GM12878 (cell line): Measurements from ENCODE around the gene MMADHC. TPM values are rescaled to one million over a fixed set of nuclear protein-coding genes. Genes with fewer than 3 reads are reported as not detected.

Source experiments
- ATAC-seq: fragments of 200-7000 bp; cut with Tn5 transposase; 3 replicates; pipeline ENCODE4 v1.9.1; 2020; ENCODE audit warnings: mild to moderate bottlenecking, moderate library complexity
- BruUV-seq: library from RNA; stranded (reverse); fragments of 400-500 nt; replicated peaks from 2 replicates; lab custom pipeline; 2021; lab: Mats Ljungman, UMichigan
- CTCF ChIA-PET: fragments of 300-600 bp; sonication (Branson Sonifier 250); formaldehyde crosslinking; extraction: SDS; loops from one replicate; lab custom pipeline; 2021; ENCODE audit warnings: inconsistent platforms; lab: Yijun Ruan, JAX
- POLR2A ChIA-PET: fragments of 350-600 bp; formaldehyde crosslinking; extraction: SDS; loops from one replicate; lab custom pipeline; 2021; ENCODE audit warnings: inconsistent platforms; lab: Charles Lee
- RAD21 ChIA-PET: fragments of 300-600 bp; sonication (Branson Sonifier 250); formaldehyde crosslinking; loops from one replicate; lab custom pipeline; 2023; ENCODE audit warnings: antibody characterized with exemption; ENCODE audit not compliant: unreplicated experiment; lab: Charles Lee
- SMC1A ChIA-PET: fragments of 300-600 bp; sonication (Branson Sonifier 250); formaldehyde crosslinking; loops from one replicate; lab custom pipeline; 2023; ENCODE audit not compliant: unreplicated experiment, uncharacterized antibody; lab: Charles Lee
- DNase-seq: peaks from one replicate; pipeline ENCODE4 v3.0.0-alpha.2; 2011; ENCODE audit warnings: low read depth, low spot score
- FAIRE-seq: peaks from 3 replicates; lab custom pipeline; 2011; peaks lifted over from hg19 to GRCh38; lab: Jason Lieb, UNC
- H2AFZ ChIP-seq: 2 replicates; pipeline ENCODE4 v1.6.0; 2011; ENCODE audit warnings: low read depth, low read length, control low read depth; ENCODE audit not compliant: control insufficient read depth
- H3K27ac ChIP-seq: 2 replicates; pipeline ENCODE4 v1.5.1; 2011; ENCODE audit warnings: control low read depth; ENCODE audit not compliant: control insufficient read depth, insufficient read depth
- H3K27me3 ChIP-seq, 2 experiments: replicated peaks in 1 of 2; 2 replicates each; pipeline versions ENCODE4 v1.6.0 to v1.6.1; 2011; ENCODE audit warnings: low read length in 1 of 2; ENCODE audit not compliant: control insufficient read depth in 2 of 2, insufficient read depth in 2 of 2
- H3K36me3 ChIP-seq, 2 experiments: 2 replicates each; pipeline ENCODE4 v1.5.1; 2011; ENCODE audit warnings: low read length in 1 of 2; ENCODE audit not compliant: control insufficient read depth in 2 of 2, insufficient read depth in 2 of 2
- H3K4me1 ChIP-seq: 2 replicates; pipeline ENCODE4 v1.6.1; 2011; ENCODE audit warnings: mild to moderate bottlenecking, low read length, moderate library complexity, mixed read lengths; ENCODE audit not compliant: control insufficient read depth, insufficient read depth
- H3K4me2 ChIP-seq: 2 replicates; pipeline ENCODE4 v1.6.0; 2011; ENCODE audit warnings: control low read depth; ENCODE audit not compliant: control insufficient read depth, insufficient read depth
- H3K4me3 ChIP-seq: fragments of 200-600 bp; sonication (generic); 2 replicates; pipeline ENCODE4 v1.5.1; 2016
- H3K79me2 ChIP-seq: 2 replicates; pipeline ENCODE4 v1.6.0; 2011; ENCODE audit warnings: low read length; ENCODE audit not compliant: control insufficient read depth, insufficient read depth
- H3K9ac ChIP-seq: 2 replicates; pipeline ENCODE4 v1.8.0; 2011; ENCODE audit warnings: low read length, control low read depth, mixed read lengths; ENCODE audit not compliant: control insufficient read depth, insufficient read depth
- H3K9me3 ChIP-seq: replicated peaks from 3 replicates; pipeline ENCODE4 v1.5.1; 2011; ENCODE audit warnings: mild to moderate bottlenecking, low read length; ENCODE audit not compliant: control insufficient read depth, insufficient read depth
- H4K20me1 ChIP-seq: 2 replicates; pipeline ENCODE4 v1.6.0; 2011; ENCODE audit not compliant: control insufficient read depth, insufficient read depth
- BRCA1 ChIP-seq: IDR thresholded peaks from 2 replicates; pipeline ENCODE4 v1.6.1; 2011; ENCODE audit warnings: low read depth, low read length, improper control_type of control experiment
- E2F8 ChIP-seq: fragments of 450-650 bp; IDR thresholded peaks from 2 replicates; pipeline ENCODE4 v1.6.1; 2018; ENCODE audit warnings: mild to moderate bottlenecking, low read depth, moderate library complexity; ENCODE audit not compliant: partially characterized antibody
- FOXM1 ChIP-seq: IDR thresholded peaks from 2 replicates; pipeline ENCODE4 v1.6.1; 2012; ENCODE audit warnings: low read depth, mild to moderate bottlenecking, inconsistent platforms, low read length, moderate library complexity
- MLLT1 ChIP-seq: fragments of 450-650 bp; IDR thresholded peaks from 2 replicates; pipeline ENCODE4 v1.6.1; 2016; ENCODE audit warnings: mild to moderate bottlenecking
- ZNF274 ChIP-seq: IDR thresholded peaks from one replicate; pipeline ENCODE4 v1.8.0; 2011; ENCODE audit not compliant: insufficient read length, insufficient read depth
- ZNF622 ChIP-seq: fragments of 450-650 bp; IDR thresholded peaks from 2 replicates; pipeline ENCODE4 v1.6.1; 2017; ENCODE audit warnings: mild to moderate bottlenecking, inconsistent platforms
- WGBS: methylation state at CpG from one replicate; pipeline ENCODE4 v1.1.6; 2016; ENCODE audit warnings: low lambda C conversion rate; ENCODE audit not compliant: insufficient replicate concordance, insufficient coverage; ENCODE audit errors: missing lambda C conversion rate; 5-methylcytosine and 5-hydroxymethylcytosine counted together
- in situ Hi-C: fragments of 300-500 bp; cut with MboI; formaldehyde crosslinking; loops from 9 replicates; pipeline ENCODE4 v1.14.3; 2018; ENCODE audit warnings: mixed read lengths
- intact Hi-C: fragments of 100-400 bp; cut with micrococcal nuclease; formaldehyde crosslinking; loops from one replicate; pipeline ENCODE4 v1.14.2; 2022; ENCODE audit not compliant: unreplicated experiment
- polyA plus RNA-seq, 11 experiments: library from polyadenylated mRNA; depleted of rRNA in 4 of 11; unstranded in 6 of 11; stranded (reverse) in 5 of 11; fragments of >200 nt; fragmentation: Nextera tagmentation in 4 of 11; fragmentation: Illumina TruSeq in 1 of 11; extraction: Ambion mirVana in 4 of 11; extraction: Trizol in 1 of 11; gene quantifications; 1 replicate in 1 of 11; 2 replicates in 10 of 11; pipeline versions ENCODE4 v1.2.1 to v1.2.3, GENCODE V29; 2011 to 2016; ENCODE audit warnings: inconsistent platforms in 2 of 11, missing spikeins in 2 of 11, low read depth in 1 of 11
- total RNA-seq, 4 experiments: library from RNA; depleted of rRNA in 3 of 4; stranded (reverse); fragments of >200 nt in 3 of 4; fragmentation: Illumina TruSeq in 1 of 4; extraction: Trizol in 1 of 4; gene quantifications; 2 replicates each; pipeline versions ENCODE4 v1.2.1 to v1.2.3, GENCODE V29; 2013 to 2021

MMADHC gene
- total and polyA plus RNA-seq, 10 of the 15 experiments (the other 5 are each of a cell fraction or from before 2014, with no cell fraction given) = 93.6 to 415 (median 147) TPM

DNA sequence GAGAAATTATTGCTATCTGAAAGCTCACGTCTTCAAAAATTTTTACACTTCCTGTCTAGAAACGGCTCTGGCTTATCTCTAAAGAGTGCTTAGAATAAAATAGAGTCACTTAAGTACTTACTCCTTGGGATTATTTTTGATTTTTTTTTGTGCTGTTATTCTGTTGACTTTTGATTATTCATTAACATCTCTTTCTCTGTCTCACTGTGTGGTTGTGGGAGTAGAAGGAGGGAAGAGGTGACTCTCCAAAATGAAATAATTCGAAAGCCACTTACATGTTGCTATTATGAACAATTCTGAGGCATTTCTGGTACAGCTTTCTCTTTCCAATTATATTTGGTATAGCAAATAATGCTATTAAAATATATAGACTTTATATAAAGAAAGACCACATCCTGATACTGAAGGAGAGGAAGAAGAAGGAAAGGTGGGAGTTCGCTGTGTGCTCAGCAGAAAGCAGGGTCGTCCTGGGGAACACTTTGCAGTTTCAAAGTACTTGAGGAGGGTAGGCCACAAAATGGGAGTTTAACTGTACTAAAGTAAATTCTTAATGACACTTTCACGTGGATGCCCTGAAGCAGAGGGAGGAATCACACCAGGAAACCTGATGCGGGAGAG lies 9.6 kb upstream of the MMADHC start:
- Histone ChIP-seq H3K79me2 (no peaks in the 10 kb centered on the region), H3K9ac (no peak overlapping the region), H3K4me3 (no peak overlapping the region), H3K4me2 (0 out of 2 replicates have a peak overlapping the region, but pooled peaks have one; percentile 26), H3K4me1 (0 out of 2 replicates have a peak, but pooled peaks cover 4% of the 10 kb centered on the region), H3K36me3 (no peaks in the 10 kb centered on the region), H3K27me3 (no peaks in the 10 kb centered on the region), H3K27ac (no peak overlapping the region), H2AFZ (peak overlapping the region; percentile 71), H3K9me3 (no peaks in the 10 kb centered on the region), H4K20me1 (no peaks in the 10 kb centered on the region)
- ATAC-seq (peak; percentile 10; the same call in 2 of the 3 replicates), FAIRE-seq (no peak), DNase-seq (no peak)
- intact Hi-C loops = loop anchor here (1.0 to 5.0 kb wide), 5 partner anchors 120 to 1641 kb away; partner anchors contain the start of gene RND3
- 36% methylated on average over 7 of the region's 7 CpGs for WGBS
- TF ChIP-seq ZNF622 (no peak), E2F8 (no peak), MLLT1 (no peak), ZNF274 (no peak), BRCA1 (no peak), FOXM1 (no peak)
- ChIA-PET SMC1A (interaction anchor here (0.9 to 2.5 kb wide), 3 partner anchors 1454 to 1642 kb away, joined by 3 to 18 read pairs (median 4); no protein-coding TSS in a partner anchor), CTCF (interaction anchor here (0.5 to 5.9 kb wide), 5 partner anchors 18 to 1839 kb away, joined by 3 to 48 read pairs (median 4); no protein-coding TSS in a partner anchor), RAD21 (interaction anchor here (1.0 to 5.0 kb wide), 3 partner anchors 10 to 1641 kb away, joined by 4 to 32 read pairs (median 4); partner anchors contain the start of gene MMADHC), POLR2A (no interaction called here)
- no TSS peak for BruUV-seq
- in situ Hi-C loops = loop anchor here (5.0 to 25.0 kb wide), 6 partner anchors 895 to 1960 kb away; partner anchors contain the start of gene RIF1
